ENCODE data around the gene KCNJ15. TPM values are rescaled to one million over a fixed set of nuclear protein-coding genes. Genes with fewer than 3 reads are reported as not detected.

Gene KCNJ15
- total RNA-seq, 2 donors from 2014 or later: 0.17 to 0.21 TPM

- H3K36me3 ChIP-seq: no peaks in the 10 kb centered on the region
- no peaks in the 10 kb centered on the region for H3K27me3 ChIP-seq
- TF ChIP-seq CTCF (IDR thresholded peaks at IDR 0.05): no peak
- H3K27ac ChIP-seq: no peak overlapping the region
- intact Hi-C loops (cut with DNase I): no loop called here
- H3K9ac ChIP-seq (ENCODE audit: low read depth in 2 of 2, low read length in 2 of 2): no peak overlapping the region
- no peak overlapping the region for H3K4me3 ChIP-seq
- no peak for DNase-seq
- no peaks in the 10 kb centered on the region for H3K4me1 ChIP-seq
- H3K9me3 ChIP-seq: no peaks in the 10 kb centered on the region
Measured at GRCh38 chr21:38312822-38313221, 56.0 kb downstream of the KCNJ15 start.

- no peaks in the 10 kb centered on the region for H3K36me3 ChIP-seq
- intact Hi-C loops (cut with DNase I): no loop called here
- H3K4me1 ChIP-seq: no peaks in the 10 kb centered on the region
- H3K9me3 ChIP-seq: no peaks in the 10 kb centered on the region
- TF ChIP-seq CTCF (IDR thresholded peaks at IDR 0.05): no peak
- H3K27ac ChIP-seq: no peak overlapping the region
- H3K4me3 ChIP-seq: no peak overlapping the region
- no peaks in the 10 kb centered on the region for H3K27me3 ChIP-seq
- DNase-seq: no peak
- H3K9ac ChIP-seq (ENCODE audit: low read depth in 2 of 2, low read length in 2 of 2): no peak overlapping the region
Measured at GRCh38 chr21:38314558-38314957, 57.8 kb downstream of the KCNJ15 start.

GRCh38 chr21:38315122-38315521, 58.3 kb downstream of the KCNJ15 start:
- Histone ChIP-seq H3K27me3 (no peaks in the 10 kb centered on the region), H3K4me3 (no peak overlapping the region), H3K9me3 (no peaks in the 10 kb centered on the region), H3K4me1 (no peaks in the 10 kb centered on the region), H3K9ac (ENCODE audit: low read depth in 2 of 2, low read length in 2 of 2) (no peak overlapping the region), H3K36me3 (no peaks in the 10 kb centered on the region), H3K27ac (no peak overlapping the region)
- no peak for DNase-seq
- TF ChIP-seq CTCF (IDR thresholded peaks at IDR 0.05): no peak
- intact Hi-C loops (cut with DNase I): no loop called here

- Histone ChIP-seq H3K4me1 (no peaks in the 10 kb centered on the region), H3K27me3 (no peaks in the 10 kb centered on the region), H3K27ac (no peak overlapping the region), H3K9ac (ENCODE audit: low read depth in 2 of 2, low read length in 2 of 2) (no peak overlapping the region), H3K36me3 (no peaks in the 10 kb centered on the region), H3K9me3 (no peaks in the 10 kb centered on the region), H3K4me3 (no peak overlapping the region)
- DNase-seq: no peak
- no peak for TF ChIP-seq CTCF (IDR thresholded peaks at IDR 0.05)
- intact Hi-C loops (cut with DNase I): no loop called here
Measured at GRCh38 chr21:38319781-38320180, 63.0 kb downstream of the KCNJ15 start.

- intact Hi-C loops (cut with DNase I): no loop called here
- TF ChIP-seq CTCF (IDR thresholded peaks at IDR 0.05): no peak
- H3K9me3 ChIP-seq: no peaks in the 10 kb centered on the region
Measured at GRCh38 chr21:38321568-38321967, 64.8 kb downstream of the KCNJ15 start.

More at GRCh38 chr21:38321568-38321967, 64.8 kb downstream of the KCNJ15 start:
- Histone ChIP-seq H3K9ac (ENCODE audit: low read depth in 2 of 2, low read length in 2 of 2) (no peak overlapping the region), H3K4me3 (no peak overlapping the region), H3K27me3 (no peaks in the 10 kb centered on the region), H3K27ac (no peak overlapping the region), H3K4me1 (no peaks in the 10 kb centered on the region), H3K36me3 (no peaks in the 10 kb centered on the region)
- DNase-seq: no peak
